ENCODE measurements around the gene SLC23A2. TPM values are rescaled to one million over a fixed set of nuclear protein-coding genes. Genes with fewer than 3 reads are reported as not detected.

The SLC23A2 gene
- total RNA-seq, 1 experiment from 2014 or later, result 14.6 TPM

DNA sequence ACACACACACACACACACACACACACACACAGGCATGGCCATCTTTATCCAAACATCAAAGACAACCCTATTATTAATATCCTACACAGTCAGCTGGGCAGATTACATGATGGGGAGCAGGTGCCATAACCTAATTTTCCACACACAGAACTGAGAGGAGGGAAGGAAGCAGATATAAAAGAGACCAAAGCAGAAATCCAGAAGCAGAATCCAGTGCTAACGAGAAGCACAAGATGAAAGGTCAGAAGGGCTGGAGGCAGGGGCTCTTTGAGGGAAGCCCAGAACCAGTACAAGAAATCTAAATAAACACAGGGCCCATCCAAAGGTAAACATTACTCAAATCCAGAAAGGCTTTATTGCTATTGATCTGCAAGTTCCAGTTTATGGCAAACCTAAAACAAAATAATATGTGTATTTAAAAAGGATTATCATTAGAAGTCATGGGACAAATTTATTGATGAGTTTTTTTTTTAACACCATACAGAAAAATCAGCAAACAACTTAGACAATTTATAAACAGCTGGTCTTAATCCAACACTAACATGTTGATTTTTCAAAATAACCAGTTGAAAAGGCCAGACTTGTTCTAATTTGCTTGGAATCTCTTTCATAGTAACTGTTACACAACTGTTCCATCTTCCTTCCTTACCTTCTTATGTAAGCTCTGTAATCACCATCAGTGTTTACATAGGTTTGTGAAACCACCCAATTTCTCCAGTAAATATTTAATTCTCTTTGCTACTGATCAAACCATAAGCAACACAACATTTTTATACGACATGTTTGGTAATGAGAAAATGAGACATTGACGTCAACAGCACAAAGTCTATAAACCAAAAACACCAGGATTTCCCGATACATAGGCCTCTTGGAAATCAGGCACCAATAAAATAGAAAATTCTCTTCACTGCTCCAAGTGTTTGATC lies 34.2 kb downstream of the SLC23A2 start:
- TF ChIP-seq, protein P1, sequence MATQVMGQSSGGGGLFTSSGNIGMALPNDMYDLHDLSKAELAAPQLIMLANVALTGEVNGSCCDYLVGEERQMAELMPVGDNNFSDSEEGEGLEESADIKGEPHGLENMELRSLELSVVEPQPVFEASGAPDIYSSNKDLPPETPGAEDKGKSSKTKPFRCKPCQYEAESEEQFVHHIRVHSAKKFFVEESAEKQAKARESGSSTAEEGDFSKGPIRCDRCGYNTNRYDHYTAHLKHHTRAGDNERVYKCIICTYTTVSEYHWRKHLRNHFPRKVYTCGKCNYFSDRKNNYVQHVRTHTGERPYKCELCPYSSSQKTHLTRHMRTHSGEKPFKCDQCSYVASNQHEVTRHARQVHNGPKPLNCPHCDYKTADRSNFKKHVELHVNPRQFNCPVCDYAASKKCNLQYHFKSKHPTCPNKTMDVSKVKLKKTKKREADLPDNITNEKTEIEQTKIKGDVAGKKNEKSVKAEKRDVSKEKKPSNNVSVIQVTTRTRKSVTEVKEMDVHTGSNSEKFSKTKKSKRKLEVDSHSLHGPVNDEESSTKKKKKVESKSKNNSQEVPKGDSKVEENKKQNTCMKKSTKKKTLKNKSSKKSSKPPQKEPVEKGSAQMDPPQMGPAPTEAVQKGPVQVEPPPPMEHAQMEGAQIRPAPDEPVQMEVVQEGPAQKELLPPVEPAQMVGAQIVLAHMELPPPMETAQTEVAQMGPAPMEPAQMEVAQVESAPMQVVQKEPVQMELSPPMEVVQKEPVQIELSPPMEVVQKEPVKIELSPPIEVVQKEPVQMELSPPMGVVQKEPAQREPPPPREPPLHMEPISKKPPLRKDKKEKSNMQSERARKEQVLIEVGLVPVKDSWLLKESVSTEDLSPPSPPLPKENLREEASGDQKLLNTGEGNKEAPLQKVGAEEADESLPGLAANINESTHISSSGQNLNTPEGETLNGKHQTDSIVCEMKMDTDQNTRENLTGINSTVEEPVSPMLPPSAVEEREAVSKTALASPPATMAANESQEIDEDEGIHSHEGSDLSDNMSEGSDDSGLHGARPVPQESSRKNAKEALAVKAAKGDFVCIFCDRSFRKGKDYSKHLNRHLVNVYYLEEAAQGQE (IDR thresholded peaks at IDR 0.05; ENCODE audit: insufficient read depth in 1 of 2, low read depth in 2 of 2, low read length in 1 of 2), result no peak
- TF ChIP-seq POLR2AphosphoS5 (IDR thresholded peaks at IDR 0.05; ENCODE audit: low read depth, low read length), result no peak
- TF ChIP-seq SIN3A (IDR thresholded peaks at IDR 0.05; ENCODE audit: borderline replicate concordance, insufficient read depth, low read depth, low read length), result no peak
- no peak for TF ChIP-seq TCF7L2 (IDR thresholded peaks at IDR 0.05; ENCODE audit: low read depth, low read length)
- TF ChIP-seq, protein P2, sequence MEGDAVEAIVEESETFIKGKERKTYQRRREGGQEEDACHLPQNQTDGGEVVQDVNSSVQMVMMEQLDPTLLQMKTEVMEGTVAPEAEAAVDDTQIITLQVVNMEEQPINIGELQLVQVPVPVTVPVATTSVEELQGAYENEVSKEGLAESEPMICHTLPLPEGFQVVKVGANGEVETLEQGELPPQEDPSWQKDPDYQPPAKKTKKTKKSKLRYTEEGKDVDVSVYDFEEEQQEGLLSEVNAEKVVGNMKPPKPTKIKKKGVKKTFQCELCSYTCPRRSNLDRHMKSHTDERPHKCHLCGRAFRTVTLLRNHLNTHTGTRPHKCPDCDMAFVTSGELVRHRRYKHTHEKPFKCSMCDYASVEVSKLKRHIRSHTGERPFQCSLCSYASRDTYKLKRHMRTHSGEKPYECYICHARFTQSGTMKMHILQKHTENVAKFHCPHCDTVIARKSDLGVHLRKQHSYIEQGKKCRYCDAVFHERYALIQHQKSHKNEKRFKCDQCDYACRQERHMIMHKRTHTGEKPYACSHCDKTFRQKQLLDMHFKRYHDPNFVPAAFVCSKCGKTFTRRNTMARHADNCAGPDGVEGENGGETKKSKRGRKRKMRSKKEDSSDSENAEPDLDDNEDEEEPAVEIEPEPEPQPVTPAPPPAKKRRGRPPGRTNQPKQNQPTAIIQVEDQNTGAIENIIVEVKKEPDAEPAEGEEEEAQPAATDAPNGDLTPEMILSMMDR (IDR thresholded peaks at IDR 0.05), result no peak
- in situ Hi-C loops (cut with HindIII; ENCODE audit: low pct_unique_long_range_greater_than_20kb, low sequenced_read_pairs), result no loop called here
- DNase-seq (ENCODE audit: low read depth, low spot score), result no peak

DNA sequence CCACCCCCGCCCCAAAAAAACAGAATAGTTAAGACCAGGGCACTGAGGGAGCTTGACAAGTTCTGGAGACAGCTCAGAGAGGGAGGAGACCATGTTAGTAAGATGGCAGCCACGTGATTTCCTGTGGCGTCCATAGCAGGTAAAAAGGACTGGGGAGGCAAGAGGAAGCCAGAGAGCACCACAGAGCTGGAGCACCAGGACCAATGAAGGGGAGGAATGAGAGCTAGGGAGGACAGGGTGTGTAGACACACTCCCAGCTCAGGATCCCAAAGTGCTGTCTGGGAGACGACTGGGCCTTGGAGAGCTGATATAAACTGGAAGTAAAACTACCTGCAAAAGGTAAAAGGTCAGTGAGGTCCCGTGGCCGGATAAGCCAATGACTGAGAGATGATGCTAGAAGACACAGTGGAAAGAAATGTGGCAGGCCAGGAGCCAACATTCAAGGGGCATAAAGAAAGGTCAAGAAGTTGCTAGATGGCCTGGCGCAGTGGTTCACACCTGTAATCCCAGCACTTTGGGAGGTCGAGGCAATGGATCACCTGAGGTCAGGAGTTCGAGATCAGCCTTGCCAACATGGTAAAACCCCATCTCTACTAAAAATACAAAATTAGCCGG lies 39.0 kb downstream of the SLC23A2 start:
- Histone ChIP-seq H3K36me3 (ENCODE audit: control insufficient read depth, insufficient read depth, low read length) (no peaks in the 10 kb centered on the region), H3K27me3 (ENCODE audit: control insufficient read depth, insufficient read depth, low read length) (no peaks in the 10 kb centered on the region), H3K9me3 (ENCODE audit: control insufficient read depth, insufficient read depth, low read depth, low read length) (no peaks in the 10 kb centered on the region), H3K4me1 (ENCODE audit: control insufficient read depth, insufficient read depth, low read length) (no peaks in the 10 kb centered on the region), H3K27ac (ENCODE audit: low read length) (no peak overlapping the region), H3K4me3 (ENCODE audit: low read depth in 2 of 2, low read length in 2 of 2) (no peak overlapping the region)
- in situ Hi-C loops (cut with HindIII; ENCODE audit: low pct_unique_long_range_greater_than_20kb, low sequenced_read_pairs) (no loop called here), intact Hi-C loops (cut with micrococcal nuclease; ENCODE audit: unreplicated experiment) (no loop called here)
- ChIA-PET POLR2A (no interaction called here), CTCF (no interaction called here)
- BruUV-seq (replicated peaks), result no TSS peak
- ATAC-seq, result no peak
- TF ChIP-seq POLR2AphosphoS5 (IDR thresholded peaks at IDR 0.05; ENCODE audit: low read depth, low read length), result no peak
- TF ChIP-seq, protein P2 (IDR thresholded peaks at IDR 0.05), result no peak
- TF ChIP-seq, protein P1 (IDR thresholded peaks at IDR 0.05; ENCODE audit: insufficient read depth in 1 of 2, low read depth in 2 of 2, low read length in 1 of 2), result no peak
- no peak for TF ChIP-seq SIN3A (IDR thresholded peaks at IDR 0.05; ENCODE audit: borderline replicate concordance, insufficient read depth, low read depth, low read length)
- TF ChIP-seq TCF7L2 (IDR thresholded peaks at IDR 0.05; ENCODE audit: low read depth, low read length), result no peak
- no peak for DNase-seq (ENCODE audit: low read depth, low spot score)

More for the DNA sequence above, 34.2 kb downstream of the SLC23A2 start:
- ATAC-seq, result no peak
- BruUV-seq (replicated peaks), result no TSS peak
- Histone ChIP-seq H3K4me3 (ENCODE audit: low read depth in 2 of 2, low read length in 2 of 2) (no peak overlapping the region), H3K27me3 (ENCODE audit: control insufficient read depth, insufficient read depth, low read length) (no peaks in the 10 kb centered on the region), H3K36me3 (ENCODE audit: control insufficient read depth, insufficient read depth, low read length) (no peaks in the 10 kb centered on the region), H3K9me3 (ENCODE audit: control insufficient read depth, insufficient read depth, low read depth, low read length) (no peaks in the 10 kb centered on the region), H3K4me1 (ENCODE audit: control insufficient read depth, insufficient read depth, low read length) (no peaks in the 10 kb centered on the region), H3K27ac (ENCODE audit: low read length) (no peak overlapping the region)
- intact Hi-C loops (cut with micrococcal nuclease; ENCODE audit: unreplicated experiment), result no loop called here
- CTCF ChIA-PET, result no interaction called here
- POLR2A ChIA-PET, result no interaction called here

Data from Panc1 (cell line).